Measurements from ENCODE around the gene ELF5.

ELF5 gene

GRCh38 chr11:34521265-34521664 is 7.7 kb upstream of the ELF5 start:
- DNase-seq = no peak

DNA sequence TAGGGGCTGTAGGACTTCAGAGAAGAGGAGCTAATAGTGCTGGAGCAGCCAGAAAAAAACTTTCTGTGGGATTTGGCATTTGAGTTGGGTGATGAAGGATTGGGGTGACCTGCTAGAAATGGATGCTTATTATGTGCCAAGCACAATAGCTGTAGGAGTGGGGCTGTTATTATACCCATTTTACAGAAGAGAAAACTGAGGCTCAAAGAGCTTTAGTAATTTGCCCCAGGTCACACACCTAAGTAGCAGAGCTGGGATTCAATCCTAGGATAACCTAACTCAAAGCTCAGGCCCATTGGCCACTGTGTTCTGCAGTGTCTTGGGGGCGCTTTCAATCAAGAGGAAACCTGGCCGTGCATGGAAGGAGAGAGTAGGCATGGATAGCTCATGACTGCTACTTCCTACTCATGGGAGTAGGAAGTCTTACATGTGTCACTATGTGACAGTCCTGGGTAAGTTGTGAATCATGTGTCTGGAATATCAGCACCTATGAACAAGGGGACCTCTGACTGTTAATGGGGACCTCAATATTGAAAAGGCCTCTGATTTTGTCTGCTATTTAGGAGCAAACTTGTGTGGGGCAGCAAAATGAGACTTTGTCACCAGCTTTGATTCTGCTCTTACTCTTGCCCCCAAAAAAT is 6.1 kb upstream of the ELF5 start:
- DNase-seq = no peak

- DNase-seq = no peak
Measured at GRCh38 chr11:34516247-34517040, 2.9 kb upstream of the ELF5 start.

DNA sequence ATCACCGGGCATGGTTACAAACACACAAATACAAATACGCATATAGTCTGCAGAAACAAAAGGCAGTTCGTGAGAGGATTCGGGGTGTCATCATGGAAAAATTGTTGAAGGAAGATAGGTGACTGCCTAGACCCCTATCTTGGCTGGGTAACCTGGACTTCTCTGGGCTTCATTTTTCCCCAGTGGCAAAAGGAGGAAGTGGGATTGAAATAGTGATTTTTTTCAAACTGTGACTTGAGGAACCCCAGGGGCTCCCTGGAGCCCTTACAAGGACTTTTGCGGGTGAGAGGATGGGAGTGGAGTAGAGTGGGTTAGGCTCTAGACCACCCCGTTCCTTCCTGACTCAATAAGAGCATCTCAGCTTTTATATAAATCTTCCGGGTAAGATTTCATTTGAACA is 1.0 kb upstream of the ELF5 start:
- no peak for DNase-seq

DNA sequence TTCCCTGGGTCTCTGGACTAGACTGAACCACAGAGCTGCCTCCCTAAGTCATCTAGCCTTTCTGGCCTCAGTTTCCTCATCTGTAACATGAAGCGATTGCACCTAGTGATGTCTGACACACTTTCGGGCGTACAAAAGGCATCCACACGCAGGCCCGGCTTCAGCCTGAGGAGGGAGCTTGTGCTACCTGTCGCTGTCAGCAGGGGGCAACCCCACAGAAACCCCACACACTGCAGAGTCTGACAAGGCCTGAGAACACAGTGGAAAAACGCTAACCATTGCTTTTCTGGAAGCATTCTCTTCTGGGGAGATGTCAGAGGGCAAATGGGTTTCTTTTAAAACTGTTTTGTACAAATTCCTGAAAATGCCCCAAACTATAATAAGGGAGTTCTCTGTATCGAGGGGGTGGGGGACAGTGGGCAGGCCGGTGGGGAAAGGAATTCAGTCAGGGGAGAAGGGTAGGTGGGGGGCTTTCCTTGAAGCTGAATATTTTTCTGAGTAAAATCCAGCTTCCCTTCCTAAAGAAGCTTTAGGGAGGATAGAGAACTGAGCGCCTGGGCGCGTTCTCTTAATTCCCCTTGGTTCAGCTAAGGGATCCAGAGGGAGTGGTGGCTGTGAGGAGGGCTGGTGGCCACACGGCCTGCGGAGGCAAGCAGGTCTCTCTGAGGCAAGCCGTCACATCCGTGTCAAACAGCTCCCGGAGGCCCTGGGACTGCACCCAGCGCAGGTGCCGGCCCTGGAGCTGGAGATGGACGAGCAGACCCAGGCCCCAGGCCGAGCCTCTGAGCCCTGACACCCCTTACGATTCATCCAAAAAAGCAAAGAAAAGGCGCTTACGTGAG is 533 bp downstream of the ELF5 start:
- peak; percentile 9 for DNase-seq

GRCh38 chr11:34510673-34511072 is 2.9 kb downstream of the ELF5 start:
- no peak for DNase-seq

DNA sequence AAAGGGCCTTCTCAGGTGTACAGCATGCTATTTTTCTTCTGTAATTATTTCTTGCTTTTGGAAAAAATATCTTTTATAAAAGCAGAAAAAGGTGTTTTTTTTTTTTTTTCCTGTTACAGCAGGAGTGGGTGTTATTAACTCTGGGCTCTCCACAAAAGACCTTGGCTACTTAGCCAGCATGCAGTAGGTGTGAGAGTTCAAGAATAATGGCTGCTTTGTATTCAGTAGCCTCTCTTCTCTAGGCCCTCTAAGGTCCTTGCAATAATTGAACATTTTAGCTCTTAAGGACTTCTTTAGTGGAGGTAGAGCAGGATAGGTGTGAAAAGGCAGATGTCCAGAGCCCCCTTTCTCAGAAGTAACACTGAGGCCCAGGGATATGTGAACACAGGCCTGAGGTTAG is 3.4 kb downstream of the ELF5 start:
- no peak for DNase-seq

- DNase-seq = no peak
Measured at GRCh38 chr11:34509336-34509876, 4.2 kb downstream of the ELF5 start.

GRCh38 chr11:34508524-34508923 is 5.1 kb downstream of the ELF5 start:
- DNase-seq = no peak

GRCh38 chr11:34507610-34508009 is 6.0 kb downstream of the ELF5 start:
- DNase-seq = no peak

GRCh38 chr11:34507156-34507555 is 6.4 kb downstream of the ELF5 start:
- DNase-seq = no peak

DNA sequence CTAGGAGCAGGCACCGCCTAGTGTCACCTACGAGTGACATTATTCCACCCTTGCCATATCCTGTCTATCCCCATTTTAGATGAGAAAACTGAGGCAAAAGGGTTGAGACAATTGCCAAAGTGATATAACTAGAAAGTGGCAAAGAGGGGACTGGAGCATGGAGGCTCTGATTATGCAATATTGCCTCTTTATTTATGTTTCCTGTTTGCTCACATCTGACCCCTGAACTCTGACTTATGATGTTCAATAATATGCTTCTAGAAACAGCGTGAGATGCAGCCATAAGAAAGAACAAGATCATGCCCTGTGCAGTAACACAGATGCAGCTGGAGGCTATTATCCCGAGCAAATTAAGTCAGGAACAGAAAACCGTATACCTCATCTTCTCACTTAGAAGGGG is 7.7 kb downstream of the ELF5 start:
- DNase-seq = no peak

DNA sequence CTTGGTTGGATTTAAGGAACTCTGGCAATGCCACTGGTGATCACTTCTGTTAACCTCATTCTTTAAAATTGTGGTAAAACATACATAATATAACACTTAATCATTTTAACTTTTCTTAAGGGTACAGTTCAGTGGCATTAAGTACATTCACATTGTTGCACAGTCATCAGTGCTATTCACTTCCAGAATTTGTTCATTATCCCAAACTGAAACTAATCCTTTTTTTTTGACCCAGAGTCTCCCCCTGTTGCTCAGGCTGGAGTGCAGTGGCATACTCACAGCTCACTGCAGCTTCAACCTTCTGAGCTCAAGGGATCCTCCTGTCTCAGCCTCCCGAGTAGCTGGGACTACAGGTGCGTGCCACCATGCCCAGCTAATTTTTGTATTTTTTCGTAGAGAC is 10.6 kb downstream of the ELF5 start:
- DNase-seq = no peak

DNA sequence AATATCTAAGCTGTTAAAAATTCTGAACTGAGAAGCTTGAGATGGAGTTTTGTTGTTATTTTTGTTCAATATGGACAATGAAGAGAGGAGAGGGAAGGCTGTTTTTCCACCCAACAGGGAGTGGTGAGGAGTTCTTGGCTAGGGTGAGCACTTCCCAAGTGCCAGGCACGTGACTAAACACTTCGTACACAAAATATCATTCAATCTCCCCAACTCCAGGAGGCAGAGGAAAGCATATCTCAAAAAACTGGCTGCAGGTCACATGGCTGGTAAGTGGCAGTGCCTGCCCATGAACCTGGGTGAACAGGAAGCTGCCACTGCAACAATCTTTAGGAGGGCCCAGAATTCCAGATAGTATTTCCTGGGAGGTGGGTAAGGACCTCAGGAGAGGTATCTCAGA is 11.6 kb downstream of the ELF5 start:
- no peak for DNase-seq

GRCh38 chr11:34501500-34501899 is 12.1 kb downstream of the ELF5 start:
- DNase-seq = no peak

DNA sequence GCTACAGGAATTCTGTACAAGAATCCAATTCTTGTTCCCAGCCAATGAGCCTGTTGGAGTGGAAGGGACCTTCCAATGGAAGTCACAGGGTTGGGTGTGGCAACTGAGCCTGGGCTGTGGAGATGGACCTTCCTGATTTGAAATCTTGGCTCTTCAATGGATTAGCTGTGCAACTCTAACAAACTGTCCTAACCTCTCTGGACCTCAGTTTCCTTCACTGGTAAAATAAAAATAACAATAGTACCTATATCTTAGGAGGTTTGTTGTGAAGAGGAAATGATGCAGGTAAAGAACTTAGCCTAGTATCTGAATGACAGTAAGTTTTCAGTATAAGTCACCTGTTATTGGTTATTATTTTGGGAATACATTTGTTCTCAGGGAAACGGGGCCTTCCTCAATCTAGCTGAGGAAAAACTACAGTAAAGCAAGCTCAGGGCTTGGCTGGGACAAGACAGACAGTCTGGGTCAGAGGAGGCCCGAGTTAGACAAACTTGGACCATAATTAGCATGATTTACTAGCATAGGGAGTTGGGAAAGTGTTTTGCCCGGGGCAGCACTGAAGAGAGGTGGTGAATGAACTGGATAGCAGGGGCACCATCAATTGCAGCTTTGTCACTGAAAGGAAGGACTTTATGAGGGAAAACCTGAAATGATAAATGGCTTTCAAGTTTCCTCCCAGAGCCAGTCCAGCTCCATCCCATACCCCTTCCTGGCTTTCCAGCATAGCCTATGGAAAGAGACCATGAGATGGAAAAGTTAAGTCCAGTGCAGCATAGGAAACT is 13.7 kb downstream of the ELF5 start:
- no peak for DNase-seq

- no peak for DNase-seq
Measured at GRCh38 chr11:34495724-34496377, 17.7 kb downstream of the ELF5 start.

DNA sequence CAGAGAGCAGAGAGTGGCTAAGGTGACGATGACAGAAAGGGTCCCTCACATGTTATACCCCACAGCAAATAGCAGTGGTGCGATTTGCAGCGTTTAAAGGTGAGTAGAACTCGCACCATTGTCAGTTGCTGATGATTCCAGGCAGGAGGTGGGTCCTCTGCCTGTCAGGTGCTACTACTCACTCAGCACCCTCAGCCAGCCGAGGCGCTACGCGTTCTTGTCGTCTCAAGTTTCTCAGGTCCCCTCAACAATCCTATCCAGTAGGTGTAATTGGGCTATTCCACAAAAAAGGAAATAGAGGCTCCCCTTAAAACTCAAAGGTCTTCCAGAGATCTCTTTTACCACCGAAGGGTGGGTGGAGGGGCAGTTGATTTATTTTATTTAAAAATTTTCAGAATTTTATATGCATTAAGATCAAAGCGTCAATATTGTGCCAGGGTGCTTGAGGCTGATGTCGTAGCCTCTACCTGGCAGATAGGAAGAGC is 18.3 kb downstream of the ELF5 start:
- DNase-seq = no peak

- no peak for DNase-seq
Measured at GRCh38 chr11:34493926-34494595, 19.5 kb downstream of the ELF5 start.

DNA sequence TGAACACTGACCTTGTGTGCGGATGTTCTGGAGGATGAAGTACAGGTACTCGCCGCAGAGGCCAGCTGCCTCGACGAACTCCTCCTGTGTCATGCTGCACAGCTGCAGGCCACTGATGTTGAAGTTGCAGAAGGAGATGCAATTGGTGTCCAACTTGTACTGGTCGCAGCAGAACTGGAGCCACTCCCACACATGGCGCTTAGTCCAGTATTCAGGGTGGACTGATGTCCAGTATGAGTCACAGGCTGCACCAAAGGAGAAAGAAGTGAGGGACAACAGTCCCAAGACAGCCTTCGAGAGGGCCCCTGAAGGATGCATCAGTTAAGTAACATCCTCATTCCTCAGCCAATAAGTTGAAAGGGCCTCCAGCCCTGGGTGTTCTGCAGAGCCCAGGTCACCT is 20.1 kb downstream of the ELF5 start:
- DNase-seq = no peak

- peak; percentile 14 for DNase-seq
Measured at GRCh38 chr11:34492806-34493414, 20.7 kb downstream of the ELF5 start.
